Peyer's patch (tissue), 4 donors: ENCODE results near the gene FAM114A1.

Experiments
- CTCF ChIP-seq, 6 experiments: fragments of 450-650 bp in 4 of 6; fragments of 200-600 bp in 2 of 6; sonication (generic) in 1 of 6; IDR thresholded peaks; one replicate each; pipeline ENCODE4 v1.5.1; 2017 to 2019; ENCODE audit warnings: antibody characterized with exemption in 6 of 6, mild to moderate bottlenecking in 3 of 6, moderate library complexity in 1 of 6
- POLR2A ChIP-seq, 2 donors: fragments of 450-650 bp; IDR thresholded peaks; one replicate each; pipeline ENCODE4 v1.5.1; 2017; ENCODE audit warnings: antibody characterized with exemption in 2 of 2, mild to moderate bottlenecking in 2 of 2, moderate library complexity in 2 of 2

GRCh38 chr4:38949411-38950051 is 81.9 kb downstream of the FAM114A1 start:
- TF ChIP-seq CTCF (IDR thresholded peaks at IDR 0.05) = no peak
- TF ChIP-seq POLR2A (IDR thresholded peaks at IDR 0.05) = no peak
